Activated CD4-positive, alpha-beta T cell treated with anti-CD3 and anti-CD28 coated beads, Interleukin-2, amount 50 U/mL, for 1 hour (primary cell): ENCODE measurements around the gene SRSF2.
A peak's percentile ranks its signal among the peaks of the same experiment; 100 is the strongest.
"Not testable (repeated sequence)": the region's sequence is repeated elsewhere in the genome, so short reads cannot be mapped to it uniquely, and the experiment has no call there.

Experiments
- DNase-seq: peaks from one replicate; pipeline ENCODE4 v3.0.0-alpha.2; 2020

Gene SRSF2

DNA sequence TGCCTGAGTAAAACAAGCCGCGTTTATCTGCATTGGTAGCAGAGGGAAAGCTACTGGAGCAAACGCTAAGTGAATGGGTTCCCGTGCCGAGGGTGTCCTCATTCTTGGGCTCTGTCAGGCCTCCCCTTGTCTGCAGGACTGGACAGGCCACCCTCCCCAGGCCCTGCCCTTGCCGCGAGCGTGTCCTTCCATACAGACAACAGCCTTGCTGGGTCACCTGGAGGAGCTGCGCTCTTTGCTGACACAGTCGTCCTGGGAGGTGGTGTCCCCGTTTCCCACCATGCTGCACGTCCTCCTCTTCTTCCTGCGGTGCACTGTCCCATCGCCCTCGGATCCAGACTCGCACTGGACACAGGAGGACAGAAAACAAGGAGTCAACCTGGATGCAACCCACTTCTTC is 18.6 kb downstream of the SRSF2 start:
- no peak for DNase-seq

DNA sequence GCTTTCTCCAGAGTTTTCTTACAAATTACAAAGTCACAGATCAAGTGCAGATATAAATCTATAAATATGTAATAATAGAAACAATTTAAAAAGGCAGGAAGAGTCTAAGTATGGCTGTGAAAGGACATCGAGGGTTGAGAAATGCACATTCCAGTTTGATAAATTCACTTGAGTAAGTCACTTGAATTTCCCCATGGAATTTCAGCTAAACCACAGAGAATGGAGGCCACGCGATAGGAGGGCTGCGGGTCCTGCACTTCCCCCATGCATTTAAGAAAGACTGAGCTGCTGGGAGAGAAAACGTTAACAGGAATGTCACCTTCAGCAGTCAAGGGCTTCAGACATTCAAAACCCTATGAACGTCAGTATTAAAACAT is 20.3 kb downstream of the SRSF2 start:
- no peak for DNase-seq

DNA sequence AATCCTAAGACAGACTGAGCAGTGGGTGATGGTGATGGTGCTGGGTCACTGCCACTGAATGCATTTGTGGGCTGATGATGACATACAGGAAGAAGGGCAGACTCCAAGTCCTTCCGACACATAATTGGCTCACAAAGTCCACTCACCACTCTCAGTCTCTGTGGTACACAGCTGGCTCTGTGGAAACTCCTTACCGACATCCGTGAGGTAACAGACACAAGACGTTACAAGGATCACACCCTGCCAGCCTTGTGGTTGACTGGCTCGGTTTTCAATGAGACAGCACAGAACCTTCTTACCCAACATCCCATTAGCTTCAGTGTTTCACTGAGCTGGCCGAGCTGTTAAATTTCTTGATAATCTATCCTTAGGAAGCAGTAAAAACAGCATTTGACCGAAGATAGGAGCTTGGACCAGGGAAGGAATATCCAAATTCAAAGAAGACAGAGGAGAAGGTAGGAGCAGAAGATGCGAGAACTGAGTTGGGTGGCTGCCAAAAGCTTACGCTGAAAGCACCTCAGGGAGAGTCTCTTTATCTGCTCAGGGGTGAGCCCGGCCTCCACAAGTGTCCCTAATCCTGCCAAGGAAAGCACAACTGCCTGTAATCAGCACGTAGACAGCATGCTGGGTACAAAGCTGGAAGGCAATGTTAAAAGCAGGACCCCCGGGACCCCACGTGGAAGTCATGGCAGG is 20.8 kb downstream of the SRSF2 start:
- DNase-seq: no peak

DNA sequence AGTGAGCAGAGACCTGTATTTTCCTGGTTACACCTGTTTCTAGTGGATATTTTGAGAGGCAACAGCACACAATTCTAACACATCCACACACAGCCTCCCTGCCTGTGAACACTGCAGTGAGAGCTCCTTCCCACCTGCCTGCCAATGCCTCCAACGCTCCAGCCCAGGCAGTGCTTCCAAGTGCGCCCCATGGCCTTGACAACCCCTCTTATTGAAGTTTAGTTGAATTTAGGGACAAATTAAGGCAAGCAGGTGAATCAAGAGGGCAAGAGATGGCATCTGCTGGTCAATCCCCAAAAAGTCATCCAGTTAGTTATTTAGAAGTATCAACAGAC is 21.7 kb downstream of the SRSF2 start:
- no peak for DNase-seq

DNA sequence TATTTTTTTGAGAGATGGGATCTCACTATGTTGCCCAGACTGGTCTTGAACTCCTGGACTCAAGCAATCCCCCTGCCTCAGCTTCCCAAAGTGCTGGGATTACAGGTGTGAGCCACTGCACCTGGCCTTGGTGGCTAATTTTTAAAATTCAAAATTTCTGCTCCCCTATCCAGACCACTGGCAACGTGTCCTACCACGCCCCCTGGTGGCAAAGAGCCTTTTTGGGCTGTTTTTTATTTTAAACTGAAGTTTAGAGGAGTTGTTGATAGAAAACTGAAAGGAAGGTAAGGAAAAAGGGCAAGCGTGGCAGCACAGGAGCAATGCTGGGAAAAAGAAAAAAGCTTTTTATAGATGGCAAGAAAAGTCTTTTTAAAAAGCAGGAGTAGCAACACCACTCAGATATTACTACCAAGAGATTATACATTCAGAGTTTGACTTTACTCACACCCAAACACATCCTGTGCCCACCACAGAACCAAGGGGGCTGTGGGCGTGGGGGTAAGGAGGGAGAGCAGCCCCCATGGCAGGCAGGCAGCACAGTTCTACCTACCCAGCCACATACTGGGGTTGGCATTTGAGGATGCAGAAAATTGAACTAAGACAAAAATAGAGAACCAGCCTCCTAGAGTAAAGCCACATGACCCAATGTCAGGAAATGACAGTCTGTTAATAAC is 22.2 kb downstream of the SRSF2 start:
- DNase-seq: peak; percentile 82

DNA sequence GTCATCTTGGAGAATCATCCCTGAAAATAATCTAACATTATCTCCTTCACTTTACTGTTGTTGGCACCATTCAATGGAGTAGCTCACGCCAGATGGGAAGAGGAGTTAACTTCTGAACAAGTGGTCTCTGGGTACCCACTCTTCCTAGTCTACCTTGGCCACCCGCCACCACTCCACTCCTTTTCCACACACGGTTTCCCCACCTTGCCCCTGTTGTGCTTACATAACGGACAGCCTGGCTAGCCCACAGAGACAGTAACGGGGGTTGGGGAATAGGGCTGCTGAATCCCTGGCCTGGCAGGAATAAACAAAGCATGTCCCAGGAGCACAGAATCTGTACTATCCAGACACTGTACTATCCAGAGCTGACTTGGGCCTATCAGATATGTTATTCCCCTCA is 22.8 kb downstream of the SRSF2 start:
- DNase-seq: no peak

DNA sequence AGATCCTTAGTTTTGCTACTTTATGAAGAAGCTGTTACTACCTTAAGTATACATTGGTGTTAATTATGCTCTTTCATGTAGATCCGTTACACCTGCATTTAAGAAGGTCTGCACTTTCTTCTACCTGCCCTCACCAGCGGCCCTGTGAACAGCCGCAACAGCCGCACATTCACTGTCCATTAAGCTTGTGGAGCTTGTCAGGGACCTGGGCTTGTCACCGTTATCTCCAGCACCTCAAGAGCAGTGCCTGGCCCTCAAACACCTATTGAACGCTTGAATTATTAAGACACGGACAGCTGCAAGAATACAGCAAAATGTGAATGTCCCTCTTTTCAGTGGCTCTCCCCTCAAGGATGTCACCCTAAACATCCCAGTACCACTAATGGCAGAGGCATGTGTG is 23.4 kb downstream of the SRSF2 start:
- DNase-seq: no peak

DNA sequence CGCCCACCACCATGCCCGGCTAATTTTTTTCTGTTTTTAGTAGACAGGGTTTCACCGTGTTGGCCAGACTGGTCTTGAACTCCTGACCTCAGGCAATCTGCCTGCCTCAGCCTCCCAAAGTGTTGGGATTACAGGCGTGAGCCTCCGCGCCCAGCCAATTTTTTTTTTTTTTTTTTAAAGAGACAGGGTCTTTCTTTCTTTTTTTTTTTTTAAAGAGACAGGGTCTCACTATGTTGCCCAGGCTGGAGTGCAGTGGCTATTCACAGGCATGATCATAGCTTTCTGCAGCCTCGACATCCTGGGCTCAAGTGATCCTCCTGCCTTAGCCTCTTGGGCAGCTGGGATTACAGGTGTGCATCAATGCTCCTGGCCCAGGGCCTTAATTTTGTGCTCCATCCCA is 24.8 kb downstream of the SRSF2 start:
- DNase-seq: not testable (repeated sequence)

DNA sequence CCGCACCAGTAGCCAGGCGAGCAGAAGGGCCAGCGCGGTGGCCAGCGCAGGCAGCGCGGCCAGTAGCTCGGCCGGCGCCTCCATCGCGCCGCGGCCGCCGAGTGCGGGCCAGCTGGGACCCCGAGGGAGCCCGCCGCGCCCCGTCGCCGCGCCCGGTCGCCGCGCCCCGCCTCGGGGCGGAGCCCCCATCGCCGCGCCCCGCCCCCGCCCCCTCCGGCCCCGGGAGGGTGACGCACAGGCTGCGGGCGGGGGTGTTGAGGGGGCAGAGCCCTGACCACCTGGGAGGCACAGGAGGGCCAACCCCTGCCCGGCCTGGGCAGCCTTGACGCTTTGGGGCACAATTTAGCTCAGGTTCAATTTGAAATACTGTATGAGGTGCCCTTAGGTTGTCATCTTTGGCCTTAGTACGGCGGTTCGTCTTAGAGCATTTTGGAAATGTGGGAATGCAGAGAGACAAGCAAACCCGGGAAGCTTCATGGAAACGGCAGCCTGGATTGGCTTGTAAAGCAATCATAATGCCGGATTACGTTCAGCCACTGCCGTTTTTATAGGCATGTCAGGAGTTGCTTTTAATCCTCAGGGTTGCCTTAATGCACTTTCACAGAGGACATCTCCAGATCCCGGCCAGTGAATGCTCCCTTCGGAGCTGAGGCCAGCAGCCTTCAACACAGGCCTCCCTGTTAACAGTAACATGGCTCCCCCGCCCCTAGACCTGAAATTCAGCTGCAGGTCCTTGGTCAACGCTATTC is 26.1 kb downstream of the SRSF2 start, which contains the start of gene MXRA7:
TSS of gene MXRA7 (minus strand) at position 103 of the 749 bp plus-strand sequence. CDS start at position 84, 19 bp downstream.
- peak; percentile 48 for DNase-seq

DNA sequence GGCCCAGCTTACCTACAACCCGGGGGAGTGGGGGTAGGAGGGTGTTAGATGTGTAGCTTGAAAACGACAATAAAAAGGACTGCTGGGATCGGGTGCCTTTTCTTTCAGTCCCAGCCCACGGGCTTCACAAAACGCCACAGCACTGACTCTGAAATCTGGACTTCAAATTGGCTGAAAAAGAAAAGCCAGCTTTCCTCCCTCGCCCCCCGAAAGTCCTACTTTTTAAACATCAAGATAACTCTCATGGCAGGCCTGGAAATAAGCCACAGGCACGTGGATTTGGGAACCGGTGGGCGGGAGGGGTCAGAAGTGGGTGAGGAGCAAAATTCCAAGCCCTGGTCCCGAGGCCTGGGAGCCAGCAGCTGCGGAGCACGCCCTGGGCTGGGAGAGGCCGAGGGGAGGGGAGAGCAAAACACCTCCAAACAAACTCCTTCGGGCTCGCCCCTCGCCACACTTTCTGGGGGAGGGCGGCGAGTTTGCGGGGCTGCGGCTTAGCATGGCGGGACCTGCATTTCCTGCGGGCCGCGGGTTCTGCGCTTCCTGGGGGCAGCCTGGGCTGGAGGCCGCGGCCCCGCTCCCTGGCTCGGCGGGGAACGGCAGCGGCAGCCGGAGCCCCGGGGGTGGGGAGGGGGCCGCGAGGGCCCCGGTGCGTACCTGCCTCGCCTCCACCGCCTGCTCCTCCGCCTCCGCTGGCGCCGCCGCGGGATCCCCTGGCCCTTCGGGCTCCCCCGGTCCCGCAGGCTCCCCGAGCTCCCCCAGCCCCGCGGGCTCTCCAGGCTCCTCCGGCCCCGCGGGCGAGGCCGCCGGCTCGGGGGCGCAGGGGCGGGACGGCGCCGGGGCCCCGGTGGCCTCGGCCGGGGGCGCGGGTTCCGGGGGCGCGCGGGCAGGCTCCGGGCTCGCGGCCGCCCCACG is 26.9 kb downstream of the SRSF2 start:
- DNase-seq: not testable (repeated sequence)

DNA sequence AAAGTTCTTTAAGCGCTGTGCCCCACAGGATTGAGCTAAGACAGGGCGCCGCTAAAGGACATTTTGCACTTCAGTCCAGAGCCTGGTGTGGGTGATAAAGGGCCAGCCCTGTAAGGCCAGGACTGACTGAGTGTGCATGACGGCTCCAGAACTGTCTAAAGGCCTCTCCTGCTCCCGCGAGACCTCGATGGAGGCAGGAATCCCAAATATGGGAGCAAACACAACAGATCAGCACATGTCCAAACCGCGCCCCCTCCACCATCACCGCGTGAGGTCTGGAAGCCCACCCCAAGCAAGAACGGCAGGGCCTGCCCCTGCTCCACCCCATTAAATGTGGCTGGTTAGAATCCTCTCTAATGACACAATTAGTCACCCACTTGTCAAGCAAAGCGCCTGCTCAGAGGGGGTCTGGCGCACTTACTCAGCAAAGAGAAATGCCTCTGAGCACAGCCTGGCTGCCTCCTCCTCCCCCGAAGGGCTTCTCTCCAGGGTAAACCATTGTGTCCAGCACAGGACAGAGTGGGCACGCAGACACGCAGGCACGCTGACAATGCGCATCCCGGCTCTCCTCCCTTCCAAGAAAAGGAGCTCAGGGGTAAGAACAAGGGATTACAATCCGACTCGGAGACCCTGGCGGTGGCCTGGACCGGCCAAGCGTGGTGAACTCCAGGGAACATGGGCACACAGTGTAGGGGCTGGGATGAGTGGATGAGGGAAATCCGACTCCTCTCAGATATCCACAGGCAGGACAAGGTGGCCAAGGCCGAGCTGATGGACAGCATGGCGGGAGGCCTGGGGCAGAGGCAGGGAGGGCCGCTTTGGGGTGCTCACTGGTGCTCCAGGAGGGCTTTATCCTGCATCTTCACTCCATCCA is 27.8 kb downstream of the SRSF2 start:
- DNase-seq: no peak

DNA sequence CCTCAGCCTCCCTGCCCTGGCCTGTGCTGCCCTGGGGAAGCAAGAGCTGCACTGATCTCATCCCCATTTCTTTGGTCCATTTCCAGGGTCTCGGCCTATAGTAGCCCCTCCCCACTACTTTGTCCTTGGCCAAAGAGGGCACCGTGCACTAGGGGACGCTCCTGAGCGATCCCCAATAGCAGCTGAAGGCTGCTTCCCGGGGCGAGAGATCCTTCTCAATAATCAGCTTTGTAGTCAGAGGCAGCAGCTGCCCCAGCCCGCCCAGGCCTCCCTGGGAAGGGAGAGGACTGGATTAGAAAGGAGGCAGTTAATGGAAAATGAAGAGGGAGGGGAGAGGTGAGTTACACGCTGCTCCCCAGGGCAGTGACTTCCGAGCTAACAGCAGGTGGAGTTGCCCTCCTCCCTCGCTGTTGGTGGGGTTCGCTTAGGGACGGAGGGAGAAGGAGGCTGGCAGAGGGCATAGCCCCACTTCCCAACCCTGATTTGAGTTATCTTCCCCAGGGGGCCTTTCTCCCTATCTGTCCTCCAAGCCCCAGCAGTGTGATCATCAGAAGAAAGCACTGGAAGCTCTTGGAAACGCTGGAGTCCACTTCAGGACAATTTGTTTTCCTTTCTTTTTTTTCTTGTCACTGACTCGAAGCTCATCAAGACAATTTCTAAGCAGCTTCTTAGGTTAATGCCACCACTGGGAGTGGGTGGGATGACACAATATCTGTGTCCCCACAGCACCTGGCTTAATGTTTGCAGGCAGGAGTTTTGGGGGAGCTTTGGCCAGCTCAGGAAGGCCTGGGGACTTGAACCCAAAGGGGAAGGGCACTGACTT is 28.9 kb downstream of the SRSF2 start:
- DNase-seq: no peak

DNA sequence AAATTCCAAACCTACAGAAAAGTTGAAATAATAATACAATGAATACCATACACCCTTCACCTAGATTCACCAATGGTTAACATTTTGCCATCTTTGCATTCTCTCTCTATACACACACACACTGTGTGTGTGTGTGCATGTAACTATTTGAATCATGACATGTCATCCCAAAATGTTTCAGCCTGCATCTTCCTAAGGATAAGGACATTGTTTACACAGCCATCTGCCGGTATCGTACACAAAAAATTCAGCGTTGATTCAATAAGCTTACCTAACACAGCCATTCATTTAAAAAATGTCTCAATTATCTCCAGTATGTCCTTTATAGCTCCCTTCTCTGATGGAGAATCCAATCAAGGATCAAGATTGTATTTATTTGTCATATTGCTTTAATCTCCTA is 30.3 kb downstream of the SRSF2 start:
- no peak for DNase-seq

DNA sequence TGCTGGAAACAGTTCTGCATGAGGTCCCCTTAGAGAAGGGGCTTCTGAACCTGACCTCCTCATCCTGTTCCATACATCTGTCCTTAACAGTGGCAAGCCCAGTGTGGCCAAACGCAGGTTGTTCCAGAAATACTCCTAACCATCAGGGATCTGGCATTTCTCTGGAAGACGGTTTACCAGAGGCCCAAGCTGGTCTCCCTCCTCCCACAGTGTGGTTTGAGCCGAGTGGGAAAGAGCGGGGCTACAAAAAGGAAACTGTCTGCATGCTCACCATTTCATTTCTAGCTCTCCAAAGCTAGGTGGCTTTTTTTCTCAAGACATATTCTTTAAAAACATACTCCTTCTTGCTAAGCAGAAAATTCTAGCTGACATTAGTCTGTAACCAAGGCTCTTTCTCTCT is 32.3 kb downstream of the SRSF2 start:
- DNase-seq: no peak

DNA sequence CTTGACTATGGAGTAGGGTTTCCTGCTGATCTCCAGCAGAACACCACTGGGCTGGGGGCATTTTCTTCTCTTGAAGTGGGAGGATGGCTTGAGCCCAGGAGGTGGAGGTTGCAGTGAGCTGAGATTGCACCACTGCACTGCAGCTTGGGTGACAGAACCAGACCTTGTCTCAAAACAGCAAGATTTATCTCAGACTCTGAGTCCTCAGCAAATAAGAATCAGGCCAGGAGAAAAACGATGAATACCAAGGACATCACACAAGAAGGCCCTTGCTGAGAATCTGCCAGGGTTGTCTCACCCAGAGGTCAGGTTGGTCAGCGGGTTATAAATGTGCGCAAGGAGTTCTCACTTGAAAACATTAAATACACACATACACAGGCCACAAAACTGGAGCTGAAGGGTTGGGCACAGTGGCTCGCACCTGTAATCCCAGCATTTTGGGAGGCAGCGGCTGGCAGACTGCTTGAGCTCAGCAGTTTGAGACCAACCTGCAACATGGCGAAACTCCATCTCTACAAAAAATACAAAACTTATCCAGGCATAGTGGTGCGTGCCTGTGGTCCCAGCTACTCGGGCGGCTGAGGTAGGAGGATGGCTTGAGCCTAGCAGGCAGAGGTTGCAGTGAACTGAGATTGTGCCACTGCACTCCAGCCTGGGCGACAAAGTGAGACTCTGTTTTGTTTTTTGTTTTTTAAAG is 34.0 kb downstream of the SRSF2 start:
- DNase-seq: no peak

DNA sequence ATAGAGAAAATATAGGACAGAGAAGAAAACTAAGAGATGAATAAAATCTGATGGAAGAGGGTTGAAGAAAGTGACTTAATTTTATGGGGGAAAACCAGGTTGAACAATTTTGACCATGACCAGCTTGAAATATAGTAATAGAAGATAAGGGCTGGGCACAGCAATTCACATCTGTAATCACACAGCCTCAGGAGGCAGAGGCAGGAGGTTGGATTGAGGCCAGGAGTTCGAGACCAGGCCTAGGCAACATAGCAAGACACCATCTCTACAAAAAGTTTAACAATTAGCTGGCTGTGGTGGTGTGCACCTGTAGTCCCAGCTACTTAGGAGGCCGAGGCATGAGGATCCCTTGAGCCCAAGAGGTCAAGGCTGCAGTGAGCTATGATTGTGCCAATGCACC is 35.1 kb downstream of the SRSF2 start:
- no peak for DNase-seq

DNA sequence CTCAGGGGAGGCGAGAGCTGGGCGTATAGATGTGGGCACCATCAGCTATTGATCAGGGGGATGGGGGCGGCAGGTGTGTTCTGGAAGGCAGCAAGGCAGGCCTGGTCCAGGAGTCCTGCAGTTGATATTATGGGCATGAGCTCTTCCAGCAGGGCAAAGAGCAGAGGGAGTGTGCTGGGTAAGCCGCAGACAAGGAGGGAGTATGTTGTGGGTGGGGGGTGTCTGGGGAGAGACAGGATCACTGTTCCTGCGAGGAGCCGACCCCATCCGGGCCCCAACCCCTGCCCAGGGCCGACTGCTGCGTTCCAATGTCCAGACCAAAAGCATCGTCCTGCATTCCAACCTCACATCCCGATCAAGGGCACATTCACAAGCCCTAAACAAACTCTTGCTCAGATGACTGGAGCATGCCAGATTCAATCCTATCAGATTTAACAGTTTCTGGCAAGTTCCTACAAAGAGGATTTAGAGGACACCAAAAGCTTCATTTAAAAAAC is 35.6 kb downstream of the SRSF2 start:
- no peak for DNase-seq

DNA sequence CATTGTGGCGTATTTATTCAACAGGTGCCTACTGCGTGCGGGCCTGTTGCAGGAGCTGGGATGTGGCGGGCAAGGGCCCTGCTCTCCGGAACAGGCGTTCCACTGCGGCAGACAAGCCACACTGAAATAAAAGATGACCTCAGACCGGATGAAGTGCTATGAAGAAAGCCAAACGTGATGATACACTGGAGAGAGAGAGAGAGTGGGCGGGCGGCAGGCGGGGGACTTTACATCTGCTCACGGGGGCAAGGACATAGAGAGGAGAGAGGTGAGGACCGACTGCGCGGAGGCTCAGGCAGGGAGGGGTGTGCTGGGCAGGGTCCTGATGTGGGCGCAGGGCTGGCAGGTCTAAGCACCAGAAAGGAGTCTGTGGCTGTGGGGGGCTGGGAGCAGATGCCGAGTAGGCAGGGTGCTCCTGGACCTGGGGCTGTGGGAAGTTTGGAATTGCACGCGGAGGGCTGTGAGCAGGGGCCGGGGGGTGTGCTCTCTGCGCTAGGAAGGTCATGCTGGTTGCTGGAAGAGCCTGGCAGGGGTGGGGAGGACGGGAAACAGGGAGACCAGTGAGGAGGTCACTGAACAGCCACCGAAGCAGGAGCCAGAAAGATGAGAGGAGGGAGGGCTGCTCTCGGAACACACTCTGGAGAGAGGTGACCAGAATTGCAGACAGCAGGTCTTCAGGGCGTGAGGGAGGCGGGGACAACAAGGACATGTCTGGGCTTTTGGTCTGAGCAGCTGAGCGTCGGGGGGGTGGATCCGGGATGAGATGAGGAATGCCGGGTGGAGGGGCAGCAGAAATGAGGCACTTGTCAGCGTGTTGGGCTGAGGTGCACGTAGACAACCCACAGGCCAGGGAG is 36.3 kb downstream of the SRSF2 start:
- no peak for DNase-seq

DNA sequence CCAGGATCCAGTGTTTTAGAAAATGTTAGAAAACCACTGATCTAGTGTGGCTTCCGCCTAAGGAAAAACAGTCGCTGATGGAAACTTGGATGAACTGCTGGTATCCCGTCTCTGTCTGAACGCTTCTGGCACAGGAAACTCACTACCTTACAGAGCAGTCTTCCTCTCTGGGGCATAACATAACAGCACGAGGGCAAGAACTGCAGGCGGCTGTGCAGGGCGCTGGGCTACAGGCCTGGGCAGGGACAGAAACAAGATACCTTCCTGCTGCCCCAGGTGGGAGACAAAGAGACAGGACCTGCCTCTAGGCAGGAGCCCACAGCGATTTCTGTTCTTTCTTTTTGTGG is 36.9 kb downstream of the SRSF2 start:
- DNase-seq: no peak
